ENCODE measurements around the gene DPP10. TPM values are rescaled to one million over a fixed set of nuclear protein-coding genes. Genes with fewer than 3 reads are reported as not detected.

Gene DPP10
- total and polyA plus RNA-seq, 10 donors, result 0.02 TPM; not detected in 9

- WGBS, 5 donors, result 54 to 71% (median 63%) methylated on average over 4 of the region's 4 CpGs
- no peaks in the 10 kb centered on the region for H3K27me3 ChIP-seq (replicated peaks in 1 of 7)
- no peak for TF ChIP-seq POLR2AphosphoS5 (IDR thresholded peaks at IDR 0.05)
- TF ChIP-seq POLR2A (IDR thresholded peaks at IDR 0.05), result no peak
- TF ChIP-seq CTCF (IDR thresholded peaks at IDR 0.05 in 8 of 11, conservative IDR thresholded peaks at IDR 0.05 in 3 of 11), result no peak
Observed at GRCh38 chr2:114717049-114717448, 274.6 kb downstream of the DPP10 start.

GRCh38 chr2:114724454-114724853 is 282.0 kb downstream of the DPP10 start:
- no peaks in the 10 kb centered on the region for H3K27me3 ChIP-seq (replicated peaks in 1 of 7)
- no peak overlapping the region for H3K4me3 ChIP-seq
- intact Hi-C loops (cut with DNase I; ENCODE audit: low total_unique reads), result no loop called here
- WGBS, 5 donors, result 61 to 82% (median 68%) methylated on average over 1 of the region's 1 CpG
- no peaks in the 10 kb centered on the region for H3K4me1 ChIP-seq
- H3K27ac ChIP-seq, result no peak overlapping the region
- no peaks in the 10 kb centered on the region for H3K36me3 ChIP-seq
- TF ChIP-seq POLR2A (IDR thresholded peaks at IDR 0.05), result no peak
- TF ChIP-seq POLR2AphosphoS5 (IDR thresholded peaks at IDR 0.05), result no peak
- H3K9me3 ChIP-seq, result no peaks in the 10 kb centered on the region
- no peak for DNase-seq

More at GRCh38 chr2:114717049-114717448, 274.6 kb downstream of the DPP10 start:
- Histone ChIP-seq H3K4me1 (no peaks in the 10 kb centered on the region), H3K9me3 (no peaks in the 10 kb centered on the region), H3K4me3 (no peak overlapping the region), H3K27ac (no peak overlapping the region), H3K36me3 (no peaks in the 10 kb centered on the region)
- intact Hi-C loops (cut with DNase I; ENCODE audit: low total_unique reads), result no loop called here
- no peak for DNase-seq

- H3K36me3 ChIP-seq, result no peaks in the 10 kb centered on the region
- WGBS, 5 donors, result 59 to 79% (median 66%) methylated on average over 3 of the region's 3 CpGs
- DNase-seq, result no peak
- TF ChIP-seq CTCF (IDR thresholded peaks at IDR 0.05 in 8 of 11, conservative IDR thresholded peaks at IDR 0.05 in 3 of 11), result no peak
- TF ChIP-seq POLR2AphosphoS5 (IDR thresholded peaks at IDR 0.05), result no peak
- no peak for TF ChIP-seq POLR2A (IDR thresholded peaks at IDR 0.05)
- intact Hi-C loops (cut with DNase I; ENCODE audit: low total_unique reads), result no loop called here
- no peak overlapping the region for H3K4me3 ChIP-seq
- no peaks in the 10 kb centered on the region for H3K27me3 ChIP-seq (replicated peaks in 1 of 7)
- no peaks in the 10 kb centered on the region for H3K9me3 ChIP-seq
- no peaks in the 10 kb centered on the region for H3K4me1 ChIP-seq
- H3K27ac ChIP-seq, result no peak overlapping the region
Observed at GRCh38 chr2:114727012-114727411, 284.6 kb downstream of the DPP10 start.

GRCh38 chr2:114728372-114728771 is 285.9 kb downstream of the DPP10 start:
- intact Hi-C loops (cut with DNase I; ENCODE audit: low total_unique reads), result no loop called here
- no peak for TF ChIP-seq POLR2A (IDR thresholded peaks at IDR 0.05)
- no peak for TF ChIP-seq CTCF (IDR thresholded peaks at IDR 0.05 in 8 of 11, conservative IDR thresholded peaks at IDR 0.05 in 3 of 11)

GRCh38 chr2:114729026-114729425 is 286.6 kb downstream of the DPP10 start:
- WGBS, 5 donors, result 79 to 85% (median 80%) methylated on average over 5 of the region's 5 CpGs
- no peak overlapping the region for H3K4me3 ChIP-seq
- intact Hi-C loops (cut with DNase I; ENCODE audit: low total_unique reads), result no loop called here
- no peak for TF ChIP-seq CTCF (IDR thresholded peaks at IDR 0.05 in 8 of 11, conservative IDR thresholded peaks at IDR 0.05 in 3 of 11)
- no peak for TF ChIP-seq POLR2AphosphoS5 (IDR thresholded peaks at IDR 0.05)
- no peak for TF ChIP-seq POLR2A (IDR thresholded peaks at IDR 0.05)
- H3K27ac ChIP-seq, result no peak overlapping the region
- no peaks in the 10 kb centered on the region for H3K4me1 ChIP-seq
- H3K9me3 ChIP-seq, result no peaks in the 10 kb centered on the region
- H3K36me3 ChIP-seq, result no peaks in the 10 kb centered on the region
- no peak for DNase-seq
- no peaks in the 10 kb centered on the region for H3K27me3 ChIP-seq (replicated peaks in 1 of 7)

More at GRCh38 chr2:114728372-114728771, 285.9 kb downstream of the DPP10 start:
- Histone ChIP-seq H3K27ac (no peak overlapping the region), H3K4me1 (no peaks in the 10 kb centered on the region), H3K4me3 (no peak overlapping the region), H3K27me3 (replicated peaks in 1 of 7) (no peaks in the 10 kb centered on the region), H3K36me3 (no peaks in the 10 kb centered on the region), H3K9me3 (no peaks in the 10 kb centered on the region)
- 72 to 83% (median 75%) methylated on average over 4 of the region's 4 CpGs for WGBS, 5 donors
- no peak for DNase-seq
